Colonic mucosa (tissue), 4 donors: Measurements from ENCODE around the gene ADAMTSL3. TPM values are rescaled to one million over a fixed set of nuclear protein-coding genes. Genes with fewer than 3 reads are reported as not detected.

Experiments
- DNase-seq: peaks from one replicate; pipeline ENCODE4 v3.0.0-alpha.2; 2020
- H3K27ac ChIP-seq: fragments of 200-600 bp; one replicate; pipeline ENCODE4 v1.8.0; 2021
- H3K27me3 ChIP-seq: fragments of 200-600 bp; one replicate; pipeline ENCODE4 v1.8.0; 2021
- H3K36me3 ChIP-seq: fragments of 200-600 bp; one replicate; pipeline ENCODE4 v1.8.0; 2021
- H3K4me1 ChIP-seq: fragments of 200-600 bp; one replicate; pipeline ENCODE4 v1.8.0; 2021; ENCODE audit warnings: mild to moderate bottlenecking
- H3K4me3 ChIP-seq: fragments of 200-600 bp; one replicate; pipeline ENCODE4 v1.8.0; 2021
- H3K9ac ChIP-seq, 2 donors: one replicate each; pipeline ENCODE4 v1.7.0; 2013; ENCODE audit warnings: control low read depth in 2 of 2, low read depth in 2 of 2, low read length in 2 of 2
- H3K9me3 ChIP-seq: fragments of 200-600 bp; one replicate; pipeline ENCODE4 v1.8.0; 2021
- intact Hi-C: fragments of 100-400 bp; cut with DNase I; formaldehyde crosslinking; loops from one replicate; pipeline ENCODE4 v1.14.1; 2022
- total RNA-seq, 2 donors: library from RNA; stranded (reverse); fragmentation: NEBNext Ultra II Directional in 1 of 2; extraction: Animal tissue kit (Norgen Biotek cat#: 25700) in 1 of 2; gene quantifications; one replicate each; pipeline ENCODE4 v1.2.1, GENCODE V29; 2021
- TF ChIP-seq, protein P1 (sequence below): fragments of 200-600 bp; IDR thresholded peaks from one replicate; pipeline ENCODE4 v1.8.0; 2022; ENCODE audit warnings: antibody characterized with exemption, mild to moderate bottlenecking
- donor health status: healthy.
- donor health status: DM: no; HTN: no; CAD: no.
- donor health status: DM: no; HTN: no; CAD: no.

ADAMTSL3 gene
- total RNA-seq, 2 donors from 2014 or later = 0.72 to 4.8 TPM

DNA sequence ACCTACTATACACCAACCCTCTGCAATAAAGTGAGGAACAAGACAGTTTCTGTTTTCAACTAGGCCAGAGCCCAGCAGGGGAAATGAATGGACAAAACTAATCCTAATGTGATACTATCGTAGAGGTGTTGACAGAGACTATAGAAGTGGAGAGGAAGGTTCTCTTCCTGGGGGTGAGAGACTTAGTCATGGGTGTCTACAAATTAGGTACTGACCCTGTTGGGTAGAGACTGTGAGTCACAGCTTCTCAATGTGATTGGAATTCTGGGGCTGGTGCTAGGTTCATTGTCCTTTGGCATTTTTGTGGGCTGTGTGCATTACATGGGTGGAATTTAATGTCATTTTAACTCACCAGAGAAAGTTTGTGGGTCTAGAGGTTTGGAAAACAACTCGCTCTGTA is 79.3 kb downstream of the ADAMTSL3 start:
- intact Hi-C loops = no loop called here
- no peak overlapping the region for H3K4me3 ChIP-seq
- no peaks in the 10 kb centered on the region for H3K9me3 ChIP-seq
- H3K27ac ChIP-seq = no peak overlapping the region
- H3K9ac ChIP-seq = no peak overlapping the region
- no peaks in the 10 kb centered on the region for H3K4me1 ChIP-seq
- H3K27me3 ChIP-seq = no peaks in the 10 kb centered on the region
- DNase-seq = no peak
- H3K36me3 ChIP-seq = no peaks in the 10 kb centered on the region
- TF ChIP-seq, protein P1, sequence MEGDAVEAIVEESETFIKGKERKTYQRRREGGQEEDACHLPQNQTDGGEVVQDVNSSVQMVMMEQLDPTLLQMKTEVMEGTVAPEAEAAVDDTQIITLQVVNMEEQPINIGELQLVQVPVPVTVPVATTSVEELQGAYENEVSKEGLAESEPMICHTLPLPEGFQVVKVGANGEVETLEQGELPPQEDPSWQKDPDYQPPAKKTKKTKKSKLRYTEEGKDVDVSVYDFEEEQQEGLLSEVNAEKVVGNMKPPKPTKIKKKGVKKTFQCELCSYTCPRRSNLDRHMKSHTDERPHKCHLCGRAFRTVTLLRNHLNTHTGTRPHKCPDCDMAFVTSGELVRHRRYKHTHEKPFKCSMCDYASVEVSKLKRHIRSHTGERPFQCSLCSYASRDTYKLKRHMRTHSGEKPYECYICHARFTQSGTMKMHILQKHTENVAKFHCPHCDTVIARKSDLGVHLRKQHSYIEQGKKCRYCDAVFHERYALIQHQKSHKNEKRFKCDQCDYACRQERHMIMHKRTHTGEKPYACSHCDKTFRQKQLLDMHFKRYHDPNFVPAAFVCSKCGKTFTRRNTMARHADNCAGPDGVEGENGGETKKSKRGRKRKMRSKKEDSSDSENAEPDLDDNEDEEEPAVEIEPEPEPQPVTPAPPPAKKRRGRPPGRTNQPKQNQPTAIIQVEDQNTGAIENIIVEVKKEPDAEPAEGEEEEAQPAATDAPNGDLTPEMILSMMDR = no peak

DNA sequence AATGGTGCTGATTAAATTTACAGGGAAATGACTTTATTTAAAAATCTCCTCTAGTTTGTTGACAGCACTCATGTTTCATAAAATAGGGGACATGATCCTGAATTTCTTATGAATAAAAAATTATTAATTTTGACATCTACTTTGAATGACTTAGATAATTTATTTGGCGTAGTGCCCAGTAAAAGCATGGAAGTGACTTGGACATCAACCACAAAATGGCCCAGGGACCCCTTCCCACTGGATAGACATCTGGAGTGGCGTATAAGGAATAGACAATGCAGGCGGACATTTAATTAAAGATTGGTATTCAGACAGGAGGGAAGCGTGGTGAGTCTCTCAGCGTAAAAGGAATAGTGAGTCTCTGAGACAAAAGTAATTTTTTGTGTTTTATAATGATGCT is 79.8 kb downstream of the ADAMTSL3 start:
- no peaks in the 10 kb centered on the region for H3K9me3 ChIP-seq
- no peak overlapping the region for H3K4me3 ChIP-seq
- TF ChIP-seq, protein P1 = no peak
- intact Hi-C loops = no loop called here
- H3K36me3 ChIP-seq = no peaks in the 10 kb centered on the region
- no peaks in the 10 kb centered on the region for H3K27me3 ChIP-seq
- no peak overlapping the region for H3K27ac ChIP-seq
- no peak for DNase-seq
- no peaks in the 10 kb centered on the region for H3K4me1 ChIP-seq
- no peak overlapping the region for H3K9ac ChIP-seq

DNA sequence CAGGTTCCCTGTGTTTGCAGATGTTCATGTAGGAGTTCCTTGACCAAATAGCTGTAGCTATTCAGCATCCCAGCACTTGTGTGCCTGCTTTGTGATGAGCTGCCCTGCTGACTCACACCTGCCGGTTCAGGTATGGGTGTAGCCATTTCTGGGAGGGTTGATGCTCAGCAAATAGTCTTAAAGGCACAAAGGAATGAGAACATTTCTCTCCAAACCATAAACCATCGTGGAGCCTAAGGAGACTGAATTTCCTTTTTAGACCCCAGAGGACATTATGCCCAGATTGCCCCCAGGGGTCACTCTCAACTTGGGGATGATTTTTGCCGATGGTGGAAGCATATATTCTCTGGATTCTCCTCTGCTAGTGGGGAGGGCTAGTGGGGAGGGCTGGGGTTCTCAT is 80.6 kb downstream of the ADAMTSL3 start:
- Histone ChIP-seq H3K27ac (no peak overlapping the region), H3K36me3 (no peaks in the 10 kb centered on the region), H3K4me3 (no peak overlapping the region), H3K9me3 (no peaks in the 10 kb centered on the region), H3K27me3 (no peaks in the 10 kb centered on the region), H3K4me1 (no peaks in the 10 kb centered on the region), H3K9ac (no peak overlapping the region)
- DNase-seq = no peak
- TF ChIP-seq, protein P1 = no peak
- intact Hi-C loops = no loop called here

DNA sequence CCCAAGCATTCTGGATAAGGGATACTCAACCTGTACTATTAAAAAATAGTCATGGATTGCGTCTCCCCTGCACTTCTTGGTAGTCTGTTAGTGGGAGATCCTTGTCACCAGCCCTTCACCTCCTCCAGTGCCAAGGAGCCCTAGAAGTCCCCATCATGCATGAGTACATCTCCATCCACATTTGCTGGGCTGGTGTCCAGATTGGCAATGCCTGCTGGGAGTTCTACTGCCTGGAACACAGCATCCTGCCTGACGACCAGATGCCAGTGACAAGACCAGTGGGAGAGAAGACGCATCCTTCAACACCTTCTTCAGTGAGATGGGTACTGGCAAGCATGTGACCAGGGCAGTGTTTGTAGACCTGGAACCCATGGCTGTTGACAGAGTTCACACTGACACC is 85.7 kb downstream of the ADAMTSL3 start:
- TF ChIP-seq, protein P1 = no peak
- Histone ChIP-seq H3K27ac (no peak overlapping the region), H3K27me3 (no peaks in the 10 kb centered on the region), H3K9me3 (no peaks in the 10 kb centered on the region), H3K4me3 (no peak overlapping the region), H3K36me3 (no peaks in the 10 kb centered on the region), H3K9ac (no peak overlapping the region), H3K4me1 (no peaks in the 10 kb centered on the region)
- DNase-seq = no peak
- intact Hi-C loops = loop anchor here (10.0 kb wide), 1 partner anchor 175 kb away; no protein-coding TSS in a partner anchor

DNA sequence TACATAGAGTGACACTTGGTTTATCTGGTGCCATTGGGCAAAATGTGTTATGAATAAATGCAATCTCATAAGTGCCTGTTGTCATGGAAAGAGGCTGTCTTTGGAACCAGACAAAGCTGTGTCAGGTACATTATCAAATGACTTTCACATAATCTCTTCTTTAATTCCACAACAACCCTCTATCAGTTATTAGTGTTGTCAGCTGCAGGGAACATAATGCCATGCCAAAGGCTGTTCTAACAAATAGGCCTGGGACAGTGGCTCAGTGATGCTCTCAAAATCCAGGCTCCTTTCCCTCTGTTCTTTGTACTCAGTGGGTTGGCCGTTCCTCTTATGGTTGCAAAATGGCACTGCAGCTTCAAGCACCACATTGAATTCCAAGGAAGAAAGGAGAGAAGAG is 91.8 kb downstream of the ADAMTSL3 start:
- Histone ChIP-seq H3K36me3 (no peaks in the 10 kb centered on the region), H3K27me3 (no peaks in the 10 kb centered on the region), H3K4me3 (no peak overlapping the region), H3K9ac (no peak overlapping the region), H3K27ac (no peak overlapping the region), H3K9me3 (no peaks in the 10 kb centered on the region), H3K4me1 (no peaks in the 10 kb centered on the region)
- no peak for DNase-seq
- TF ChIP-seq, protein P1 = no peak
- intact Hi-C loops = loop anchor here (10.0 kb wide), 1 partner anchor 181 kb away; no protein-coding TSS in a partner anchor
